H1 (cell line): ENCODE results near the gene CMTR2. TPM values are rescaled to one million over a fixed set of nuclear protein-coding genes. Genes with fewer than 3 reads are reported as not detected.
"Not testable (repeated sequence)": the region's sequence is repeated elsewhere in the genome, so short reads cannot be mapped to it uniquely, and the experiment has no call there.

Experiments
- CTCF ChIA-PET: fragments of 300-600 bp; sonication (Branson Sonifier 250); formaldehyde crosslinking; loops from one replicate; lab custom pipeline; 2021; ENCODE audit not compliant: partially characterized antibody; lab: Charles Lee
- POLR2A ChIA-PET: fragments of 300-600 bp; sonication (Branson Sonifier 250); formaldehyde crosslinking; loops from one replicate; lab custom pipeline; 2021; ENCODE audit warnings: inconsistent platforms; ENCODE audit not compliant: partially characterized antibody; lab: Charles Lee
- DNase-seq, 2 experiments: peaks; one replicate each; pipeline versions ENCODE4 v3.0.0 to v3.0.0-alpha.2; 2010 to 2022; ENCODE audit warnings: low spot score in 2 of 2, low read depth in 1 of 2, mixed read lengths in 1 of 2
- FAIRE-seq: peaks from 2 replicates; lab custom pipeline; 2011; peaks lifted over from hg19 to GRCh38; lab: Jason Lieb, UNC
- H2AFZ ChIP-seq: 2 replicates; pipeline ENCODE4 v1.8.1; 2012; ENCODE audit warnings: low read length, inconsistent platforms
- H2AK5ac ChIP-seq: 2 replicates; pipeline ENCODE4 v1.6.1; 2013; ENCODE audit warnings: low read depth, low read length
- H2BK120ac ChIP-seq: replicated peaks from 2 replicates; pipeline ENCODE3; 2013; ENCODE audit warnings: low read depth, low read length, inconsistent platforms
- H2BK12ac ChIP-seq: 2 replicates; pipeline ENCODE4 v1.6.1; 2013; ENCODE audit warnings: low read depth, low read length
- H2BK15ac ChIP-seq: 2 replicates; pipeline ENCODE4 v1.6.1; 2013; ENCODE audit warnings: low read length
- H2BK20ac ChIP-seq: 2 replicates; pipeline ENCODE4 v1.6.1; 2013; ENCODE audit warnings: low read length
- H2BK5ac ChIP-seq: 2 replicates; pipeline ENCODE4 v1.6.1; 2013; ENCODE audit warnings: low read depth, low read length
- H3K14ac ChIP-seq: 2 replicates; pipeline ENCODE4 v1.6.1; 2013; ENCODE audit warnings: inconsistent platforms; ENCODE audit not compliant: insufficient read length
- H3K18ac ChIP-seq: 2 replicates; pipeline ENCODE4 v1.6.1; 2013; ENCODE audit warnings: low read length; ENCODE audit errors: extremely low read depth
- H3K23ac ChIP-seq: 2 replicates; pipeline ENCODE4 v1.6.1; 2013; ENCODE audit warnings: inconsistent platforms; ENCODE audit not compliant: insufficient read length
- H3K23me2 ChIP-seq: 2 replicates; pipeline ENCODE4 v1.6.1; 2013; ENCODE audit warnings: low read depth, low read length
- H3K27ac ChIP-seq: 2 replicates; pipeline ENCODE4 v1.6.1; 2011; ENCODE audit warnings: low read depth, low read length, inconsistent platforms
- H3K27me3 ChIP-seq, 4 experiments: replicated peaks in 1 of 4; 1 replicate in 1 of 4; 2 replicates in 3 of 4; pipeline versions ENCODE4 v1.6.1 to v1.8.1; 2011 to 2013; ENCODE audit warnings: low read length in 3 of 4, mild to moderate bottlenecking in 3 of 4, inconsistent platforms in 2 of 4, mixed read lengths in 2 of 4, moderate library complexity in 1 of 4; ENCODE audit not compliant: control insufficient read depth in 3 of 4, insufficient read depth in 3 of 4; ENCODE audit errors: extremely low read depth in 1 of 4
- H3K36me3 ChIP-seq, 4 experiments: 2 replicates each; pipeline versions ENCODE4 v1.6.1 to v1.8.1; 2011 to 2013; ENCODE audit warnings: mild to moderate bottlenecking in 4 of 4, low read length in 3 of 4, moderate library complexity in 2 of 4, control low read depth in 1 of 4, inconsistent platforms in 1 of 4; ENCODE audit not compliant: insufficient read depth in 4 of 4, control insufficient read depth in 2 of 4
- H3K4ac ChIP-seq: replicated peaks from 2 replicates; pipeline ENCODE3; 2013; ENCODE audit warnings: low read length, low read depth, mixed read lengths, inconsistent platforms; ENCODE audit not compliant: insufficient read length
- H3K4me1 ChIP-seq, 4 experiments: replicated peaks in 1 of 4; 1 replicate in 1 of 4; 2 replicates in 3 of 4; pipeline versions ENCODE4 v1.6.1 to v1.8.1; 2011 to 2013; ENCODE audit warnings: low read length in 3 of 4, inconsistent platforms in 2 of 4, mixed read lengths in 1 of 4; ENCODE audit not compliant: insufficient read depth in 4 of 4, control insufficient read depth in 3 of 4
- H3K4me2 ChIP-seq, 2 experiments: 2 replicates each; pipeline versions ENCODE4 v1.6.1 to v1.8.1; 2011 to 2013; ENCODE audit warnings: low read depth in 2 of 2, low read length in 2 of 2, control low read depth in 1 of 2, inconsistent platforms in 1 of 2, mild to moderate bottlenecking in 1 of 2; ENCODE audit not compliant: insufficient read depth in 1 of 2
- H3K4me3 ChIP-seq, 4 experiments: fragments of 200-600, 300-600 bp in 1 of 4; sonication (generic), shearing (Covaris generic), sonication (Bioruptor Twin) in 1 of 4; 2 replicates each; pipeline versions ENCODE4 v1.5.1 to v1.8.1; 2011 to 2016; ENCODE audit warnings: low read length in 4 of 4, low read depth in 3 of 4, control low read depth in 2 of 4, inconsistent platforms in 2 of 4, mild to moderate bottlenecking in 2 of 4, mixed read lengths in 1 of 4, moderate library complexity in 1 of 4; ENCODE audit not compliant: insufficient read depth in 2 of 4; ENCODE audit errors: extremely low read depth in 1 of 4
- H3K56ac ChIP-seq: replicated peaks from 2 replicates; pipeline ENCODE3; 2013; ENCODE audit warnings: low read depth, mild to moderate bottlenecking, mixed read lengths, low read length, inconsistent platforms; ENCODE audit not compliant: insufficient read length
- H3K79me1 ChIP-seq: 2 replicates; pipeline ENCODE4 v1.6.1; 2013; ENCODE audit warnings: low read depth, low read length, control low read depth
- H3K79me2 ChIP-seq, 2 experiments: 2 replicates each; pipeline versions ENCODE4 v1.6.1 to v1.8.1; 2012 to 2013; ENCODE audit warnings: low read length in 2 of 2, mild to moderate bottlenecking in 2 of 2, inconsistent platforms in 1 of 2; ENCODE audit not compliant: insufficient read depth in 2 of 2, control insufficient read depth in 1 of 2
- H3K9ac ChIP-seq, 4 experiments: replicated peaks in 1 of 4; 1 replicate in 1 of 4; 2 replicates in 3 of 4; pipeline versions ENCODE4 v1.6.1 to v1.8.1; 2011 to 2013; ENCODE audit warnings: low read depth in 3 of 4, low read length in 3 of 4, control low read depth in 2 of 4, mild to moderate bottlenecking in 2 of 4, moderate library complexity in 2 of 4, inconsistent platforms in 1 of 4; ENCODE audit errors: extremely low read depth in 1 of 4
- H3K9me3 ChIP-seq, 2 experiments: 2 replicates each; pipeline versions ENCODE4 v1.6.1 to v1.8.1; 2012 to 2013; ENCODE audit warnings: mild to moderate bottlenecking in 2 of 2, moderate library complexity in 2 of 2, control low read depth in 1 of 2, inconsistent platforms in 1 of 2, low read depth in 1 of 2, low read length in 1 of 2, mixed read lengths in 1 of 2; ENCODE audit not compliant: insufficient read depth in 2 of 2
- H4K20me1 ChIP-seq, 2 experiments: replicated peaks in 1 of 2; 2 replicates each; pipeline versions ENCODE3 to v1.8.1; 2011 to 2013; ENCODE audit warnings: inconsistent platforms in 2 of 2, low read length in 2 of 2, mild to moderate bottlenecking in 1 of 2; ENCODE audit not compliant: insufficient read depth in 2 of 2, control insufficient read depth in 1 of 2
- H4K5ac ChIP-seq: 2 replicates; pipeline ENCODE4 v1.6.1; 2013; ENCODE audit warnings: low read length, low read depth, mixed read lengths, inconsistent platforms; ENCODE audit not compliant: insufficient read length
- H4K8ac ChIP-seq: 2 replicates; pipeline ENCODE4 v1.8.0; 2013; ENCODE audit warnings: mild to moderate bottlenecking, moderate library complexity, low read length, inconsistent platforms; ENCODE audit not compliant: insufficient read depth; ENCODE audit errors: extremely low read depth
- H4K91ac ChIP-seq: replicated peaks from 2 replicates; pipeline ENCODE3; 2013; ENCODE audit warnings: low read length, mixed read lengths, inconsistent platforms; ENCODE audit not compliant: insufficient read length
- WGBS, 2 experiments: shearing (Covaris generic) in 1 of 2; methylation state at CpG; one replicate each; pipeline versions ENCODE4 v1.1.6 to v1.1.7; 2013 to 2015; ENCODE audit warnings: low lambda C conversion rate in 2 of 2, mixed read lengths in 2 of 2, inconsistent platforms in 1 of 2, low coverage in 1 of 2, missing lambda C conversion rate in 1 of 2; ENCODE audit not compliant: insufficient replicate concordance in 2 of 2, insufficient coverage in 1 of 2, insufficient read length in 1 of 2; ENCODE audit errors: extremely low coverage in 1 of 2, missing lambda C conversion rate in 1 of 2; 5-methylcytosine and 5-hydroxymethylcytosine counted together
- polyA plus RNA-seq, 7 experiments: library from polyadenylated mRNA; depleted of rRNA in 3 of 7; stranded (reverse) in 5 of 7; unstranded in 2 of 7; fragments of >200 nt in 5 of 7; fragments of 200-250 nt in 2 of 7; gene quantifications; 1 replicate in 5 of 7; 2 replicates in 1 of 7; 4 replicates in 1 of 7; pipeline versions ENCODE4 v1.2.1 to v1.2.3, GENCODE V29; 2011 to 2013; ENCODE audit warnings: missing spikeins in 2 of 7, mixed read lengths in 2 of 7
- total RNA-seq: library from RNA; stranded (reverse); fragmentation: NEBNext Ultra II Directional; extraction: Animal tissue kit (Norgen Biotek cat#: 25700); gene quantifications from 2 replicates; pipeline ENCODE4 v1.2.1, GENCODE V29; 2021

The CMTR2 gene
- total and polyA plus RNA-seq, 2 of the 8 experiments (the other 6 are each of a cell fraction or from before 2014, with no cell fraction given), result 8.5 to 12.8 TPM

DNA sequence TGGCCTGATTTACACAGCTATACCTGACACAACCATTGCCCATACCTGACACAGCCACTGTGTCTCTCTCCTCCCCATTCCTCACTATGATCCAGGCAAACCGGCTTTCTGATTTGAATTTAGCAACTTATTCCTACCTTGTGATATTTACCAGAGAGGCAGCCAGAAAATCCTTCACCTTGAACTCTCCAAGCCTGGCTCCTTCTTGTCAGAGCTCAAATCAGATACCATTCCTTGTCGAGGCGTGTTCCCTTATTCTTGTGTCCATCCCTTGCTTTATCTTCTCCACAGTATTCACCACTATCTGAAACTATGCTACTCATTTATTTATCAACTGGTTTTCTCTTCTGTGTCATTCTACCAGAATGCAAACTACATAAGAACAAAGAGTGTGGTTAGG, 24.4 kb upstream of the CMTR2 start:
- DNase-seq, H3K4me1 ChIP-seq, H3K4ac ChIP-seq, H3K9me3 ChIP-seq, POLR2A ChIA-PET, H3K4me2 ChIP-seq, H2BK120ac ChIP-seq, H4K8ac ChIP-seq, H2BK20ac ChIP-seq, H3K27me3 ChIP-seq, H2AFZ ChIP-seq, H2BK15ac ChIP-seq, H4K91ac ChIP-seq, H4K5ac ChIP-seq, H2BK5ac ChIP-seq, H3K4me3 ChIP-seq, H3K9ac ChIP-seq, H2BK12ac ChIP-seq, H2AK5ac ChIP-seq, H3K56ac ChIP-seq, H3K79me1 ChIP-seq, H3K79me2 ChIP-seq, H3K27ac ChIP-seq, H3K23me2 ChIP-seq, H3K18ac ChIP-seq, H3K14ac ChIP-seq, H3K36me3 ChIP-seq, H3K23ac ChIP-seq, H4K20me1 ChIP-seq: not testable (repeated sequence)
- WGBS, 2 experiments, result 93% methylated on average over 3 of the region's 3 CpGs; no CpG with 5 or more reads in 1 of the 2 experiments
- CTCF ChIA-PET, result interaction anchor here (0.7 to 5.7 kb wide), 5 partner anchors 25 to 99 kb away, joined by 3 to 38 read pairs (median 10); partner anchors contain the start of gene CALB2
- FAIRE-seq, result peak; percentile 50
